Peyer's patch (tissue), 4 donors: Measurements from ENCODE around the gene GALNT13. TPM values are rescaled to one million over a fixed set of nuclear protein-coding genes. Genes with fewer than 3 reads are reported as not detected.

ENCODE experiments used
- DNase-seq, 3 donors: peaks; one replicate each; pipeline ENCODE4 v3.0.0-alpha.2; 2017 to 2019
- H3K27ac ChIP-seq, 4 donors: fragments of 200-600 bp; sonication (generic); one replicate each; pipeline ENCODE4 v1.5.1; 2016 to 2019
- H3K27me3 ChIP-seq, 2 donors: fragments of 200-600 bp; sonication (generic); one replicate each; pipeline ENCODE4 v1.5.1; 2019
- H3K36me3 ChIP-seq, 3 donors: fragments of 200-600 bp; sonication (generic); one replicate each; pipeline ENCODE4 v1.5.1; 2016 to 2019
- H3K4me1 ChIP-seq, 4 donors: fragments of 200-600 bp; sonication (generic); one replicate each; pipeline ENCODE4 v1.5.1; 2016 to 2019
- H3K4me3 ChIP-seq, 4 donors: fragments of 200-600 bp; sonication (generic); 1 replicate in 3 of 4; 2 replicates in 1 of 4; pipeline ENCODE4 v1.5.1; 2016 to 2019; ENCODE audit warnings: mild to moderate bottlenecking in 1 of 4
- H3K9me3 ChIP-seq, 4 donors: fragments of 200-600 bp; sonication (generic); one replicate each; pipeline ENCODE4 v1.5.1; 2016 to 2019; ENCODE audit warnings: mild to moderate bottlenecking in 1 of 4
- POLR2A ChIP-seq, 2 donors: fragments of 450-650 bp; IDR thresholded peaks; one replicate each; pipeline ENCODE4 v1.5.1; 2017; ENCODE audit warnings: antibody characterized with exemption in 2 of 2, mild to moderate bottlenecking in 2 of 2, moderate library complexity in 2 of 2
- total RNA-seq, 4 donors: library from RNA; depleted of rRNA; stranded (reverse); fragments of >200 nt; gene quantifications; one replicate each; pipeline ENCODE4 v1.1.0, GENCODE V29; 2016
- TF ChIP-seq, protein P1 (sequence below), 6 experiments: fragments of 450-650 bp in 4 of 6; fragments of 200-600 bp in 2 of 6; sonication (generic) in 1 of 6; IDR thresholded peaks; one replicate each; pipeline ENCODE4 v1.5.1; 2017 to 2019; ENCODE audit warnings: antibody characterized with exemption in 6 of 6, mild to moderate bottlenecking in 3 of 6, moderate library complexity in 1 of 6

GALNT13 gene
- total RNA-seq, 4 donors from 2014 or later = 1.6 to 2.7 (median 2.0) TPM

DNA sequence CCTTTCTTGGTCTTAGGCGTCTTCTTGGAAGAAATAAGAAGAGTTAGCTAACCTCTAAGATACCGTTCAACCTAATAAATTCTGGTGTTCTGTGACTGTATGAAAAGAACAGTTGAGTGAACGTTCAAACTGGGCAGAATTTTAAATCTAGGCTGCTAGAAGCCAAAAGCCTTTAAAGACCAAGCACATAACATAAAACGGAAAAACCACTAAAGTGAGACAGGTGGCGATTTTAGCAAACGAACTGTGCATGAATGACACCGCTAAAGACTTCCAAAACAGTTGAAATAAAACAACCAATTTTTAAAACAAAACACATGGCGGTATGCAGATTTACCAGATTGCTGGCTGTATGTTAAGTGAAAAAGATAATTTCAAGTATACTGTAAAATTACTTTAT, 73.1 kb downstream of the GALNT13 start:
- H3K36me3 ChIP-seq = no peaks in the 10 kb centered on the region
- H3K4me1 ChIP-seq = no peaks in the 10 kb centered on the region
- H3K4me3 ChIP-seq = no peak overlapping the region
- no peaks in the 10 kb centered on the region for H3K27me3 ChIP-seq
- TF ChIP-seq POLR2A (IDR thresholded peaks at IDR 0.05) = no peak
- TF ChIP-seq, protein P1, sequence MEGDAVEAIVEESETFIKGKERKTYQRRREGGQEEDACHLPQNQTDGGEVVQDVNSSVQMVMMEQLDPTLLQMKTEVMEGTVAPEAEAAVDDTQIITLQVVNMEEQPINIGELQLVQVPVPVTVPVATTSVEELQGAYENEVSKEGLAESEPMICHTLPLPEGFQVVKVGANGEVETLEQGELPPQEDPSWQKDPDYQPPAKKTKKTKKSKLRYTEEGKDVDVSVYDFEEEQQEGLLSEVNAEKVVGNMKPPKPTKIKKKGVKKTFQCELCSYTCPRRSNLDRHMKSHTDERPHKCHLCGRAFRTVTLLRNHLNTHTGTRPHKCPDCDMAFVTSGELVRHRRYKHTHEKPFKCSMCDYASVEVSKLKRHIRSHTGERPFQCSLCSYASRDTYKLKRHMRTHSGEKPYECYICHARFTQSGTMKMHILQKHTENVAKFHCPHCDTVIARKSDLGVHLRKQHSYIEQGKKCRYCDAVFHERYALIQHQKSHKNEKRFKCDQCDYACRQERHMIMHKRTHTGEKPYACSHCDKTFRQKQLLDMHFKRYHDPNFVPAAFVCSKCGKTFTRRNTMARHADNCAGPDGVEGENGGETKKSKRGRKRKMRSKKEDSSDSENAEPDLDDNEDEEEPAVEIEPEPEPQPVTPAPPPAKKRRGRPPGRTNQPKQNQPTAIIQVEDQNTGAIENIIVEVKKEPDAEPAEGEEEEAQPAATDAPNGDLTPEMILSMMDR (IDR thresholded peaks at IDR 0.05) = no peak
- H3K27ac ChIP-seq = no peak overlapping the region
- no peak for DNase-seq
- no peaks in the 10 kb centered on the region for H3K9me3 ChIP-seq

DNA sequence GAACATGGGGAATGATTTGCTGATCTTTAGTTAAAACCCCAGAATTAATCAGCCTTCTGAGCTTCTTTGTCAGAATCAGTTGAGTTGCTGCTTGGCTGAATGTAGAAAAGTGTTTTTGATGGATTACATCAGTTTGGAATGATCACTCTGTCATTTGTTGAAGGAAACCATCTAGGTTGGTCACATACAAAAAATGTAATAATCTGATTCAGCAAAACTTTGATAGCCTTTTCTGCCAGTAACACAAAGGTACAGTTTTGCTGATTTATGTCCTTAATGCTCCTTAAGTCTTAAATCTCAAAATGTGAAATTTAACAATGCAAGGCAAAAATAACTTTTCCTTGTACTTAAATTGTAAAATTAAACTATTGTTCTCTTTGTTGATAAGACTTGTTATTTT, 74.3 kb downstream of the GALNT13 start:
- Histone ChIP-seq H3K4me3 (no peak overlapping the region), H3K27ac (no peak overlapping the region), H3K27me3 (no peaks in the 10 kb centered on the region), H3K9me3 (no peaks in the 10 kb centered on the region), H3K4me1 (no peaks in the 10 kb centered on the region), H3K36me3 (no peaks in the 10 kb centered on the region)
- DNase-seq = no peak
- TF ChIP-seq POLR2A (IDR thresholded peaks at IDR 0.05) = no peak
- TF ChIP-seq, protein P1 (IDR thresholded peaks at IDR 0.05) = no peak

DNA sequence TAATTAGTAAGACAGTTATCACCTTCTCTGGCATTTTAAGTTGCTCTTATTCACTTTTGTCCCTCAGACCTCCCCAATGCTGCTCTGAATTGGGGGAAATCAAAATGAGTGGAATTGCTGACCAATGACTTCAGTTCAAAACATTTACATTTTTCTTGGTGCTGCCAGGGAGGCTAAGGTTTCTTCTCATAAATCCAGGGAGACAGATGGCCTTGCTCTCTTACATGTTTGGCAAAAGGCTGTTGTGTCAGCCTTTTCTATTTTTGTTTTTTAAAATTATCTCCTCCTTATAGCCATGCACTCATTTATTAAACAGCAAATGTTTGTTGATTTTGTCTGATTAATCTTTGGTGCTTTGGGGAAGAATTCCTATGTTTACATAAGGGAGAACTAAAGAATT, 82.0 kb downstream of the GALNT13 start:
- TF ChIP-seq, protein P1 (IDR thresholded peaks at IDR 0.05) = no peak
- no peak for TF ChIP-seq POLR2A (IDR thresholded peaks at IDR 0.05)
- Histone ChIP-seq H3K4me3 (no peak overlapping the region), H3K27ac (no peak overlapping the region), H3K36me3 (no peaks in the 10 kb centered on the region), H3K27me3 (no peaks in the 10 kb centered on the region), H3K4me1 (no peaks in the 10 kb centered on the region), H3K9me3 (no peaks in the 10 kb centered on the region)
- DNase-seq = no peak

DNA sequence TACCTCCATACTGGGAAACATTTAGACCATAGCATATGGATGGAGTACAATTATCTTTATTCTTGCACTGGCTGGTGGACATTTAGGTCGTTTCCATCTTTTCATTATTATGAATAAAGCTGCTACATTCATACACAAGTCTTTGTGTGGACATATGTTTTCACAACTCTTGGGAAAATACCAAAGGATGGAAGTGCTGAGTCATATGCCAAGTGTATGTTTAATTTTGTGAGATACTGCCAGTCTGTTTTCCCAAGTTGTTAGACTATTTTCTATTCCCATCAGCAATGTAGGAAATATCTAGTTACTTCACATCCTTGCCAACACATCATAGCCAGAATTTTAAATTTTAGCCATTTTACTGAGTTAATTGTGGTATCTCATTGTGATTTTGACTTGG, 91.5 kb downstream of the GALNT13 start:
- Histone ChIP-seq H3K27ac (no peak overlapping the region), H3K4me3 (no peak overlapping the region), H3K4me1 (no peaks in the 10 kb centered on the region), H3K9me3 (no peaks in the 10 kb centered on the region), H3K27me3 (no peaks in the 10 kb centered on the region), H3K36me3 (no peaks in the 10 kb centered on the region)
- no peak for DNase-seq
- no peak for TF ChIP-seq POLR2A (IDR thresholded peaks at IDR 0.05)
- TF ChIP-seq, protein P1 (IDR thresholded peaks at IDR 0.05) = no peak

DNA sequence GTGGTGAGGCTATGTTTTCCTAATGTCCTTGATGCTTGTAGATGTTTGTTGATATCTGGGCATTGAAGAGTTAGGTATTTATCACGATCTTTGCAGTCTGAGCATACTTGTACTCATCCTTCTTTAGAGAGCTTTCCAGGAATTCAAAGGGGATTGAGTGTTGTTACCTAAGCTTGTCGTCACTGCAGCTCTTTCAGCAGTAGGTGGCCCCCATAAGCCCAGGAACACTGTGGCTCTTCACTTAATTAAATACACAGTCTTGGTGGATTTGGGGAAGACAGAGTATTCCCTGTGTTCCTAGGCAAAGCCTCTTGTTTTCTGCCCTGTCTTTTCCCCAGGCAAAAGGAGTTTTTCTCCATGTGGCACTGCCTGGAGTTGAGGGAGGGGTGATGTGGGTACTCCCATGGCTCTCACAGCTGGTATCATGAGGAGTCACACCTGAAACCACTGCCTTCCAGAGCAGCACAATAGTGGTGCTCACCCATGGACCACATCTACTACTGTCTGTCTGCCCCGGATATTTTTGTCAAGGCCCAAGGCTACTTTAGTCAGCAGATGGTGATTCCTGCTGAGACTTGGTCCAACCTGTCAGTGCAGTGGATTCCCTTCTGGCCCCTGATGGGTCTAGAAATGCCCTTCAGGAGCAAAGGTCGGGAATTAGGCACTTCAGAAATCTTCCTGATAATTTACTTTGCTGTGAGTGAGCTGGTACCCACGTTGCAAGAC, 95.7 kb downstream of the GALNT13 start:
- Histone ChIP-seq H3K27ac (no peak overlapping the region), H3K9me3 (no peaks in the 10 kb centered on the region), H3K4me3 (no peak overlapping the region), H3K4me1 (no peaks in the 10 kb centered on the region), H3K27me3 (no peaks in the 10 kb centered on the region), H3K36me3 (no peaks in the 10 kb centered on the region)
- TF ChIP-seq, protein P1 (IDR thresholded peaks at IDR 0.05) = no peak
- no peak for TF ChIP-seq POLR2A (IDR thresholded peaks at IDR 0.05)
- no peak for DNase-seq
